Measurements from ENCODE around the gene ABHD5.

ABHD5 gene

DNA sequence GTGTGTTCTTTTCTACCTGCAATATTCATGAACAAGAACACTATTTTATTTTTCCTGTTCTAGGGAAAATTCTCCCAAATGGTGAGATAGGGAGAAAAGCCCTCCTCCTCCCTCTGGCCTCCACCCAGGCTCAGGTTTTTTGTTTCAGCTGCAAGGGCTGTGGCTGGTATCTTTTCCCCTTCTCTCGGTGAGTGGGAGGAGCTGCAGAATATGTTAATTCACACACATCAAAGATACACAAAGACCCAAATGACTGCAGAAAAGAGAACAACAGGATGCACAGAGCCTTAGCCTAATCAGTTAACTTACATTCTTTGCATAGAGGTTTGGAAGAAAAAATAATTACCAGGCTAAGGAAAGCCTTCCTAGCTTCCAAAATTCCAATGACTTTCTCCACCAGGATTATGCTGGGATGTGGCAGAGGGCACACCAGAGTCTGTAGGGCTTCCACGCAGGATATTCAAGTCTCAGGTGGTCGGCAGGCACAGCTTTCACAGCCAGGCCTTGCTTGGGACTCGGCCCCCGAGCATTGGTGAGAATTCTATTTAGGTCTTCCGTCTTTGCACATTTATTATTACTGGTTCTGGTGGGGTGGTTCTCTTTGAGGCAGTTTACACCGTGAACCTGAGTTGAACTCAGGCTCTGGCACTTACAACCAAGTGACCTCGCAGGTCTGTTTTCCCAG, 64.9 kb downstream of the ABHD5 start:
- DNase-seq (ENCODE audit: low read depth in 2 of 2): no peak

DNA sequence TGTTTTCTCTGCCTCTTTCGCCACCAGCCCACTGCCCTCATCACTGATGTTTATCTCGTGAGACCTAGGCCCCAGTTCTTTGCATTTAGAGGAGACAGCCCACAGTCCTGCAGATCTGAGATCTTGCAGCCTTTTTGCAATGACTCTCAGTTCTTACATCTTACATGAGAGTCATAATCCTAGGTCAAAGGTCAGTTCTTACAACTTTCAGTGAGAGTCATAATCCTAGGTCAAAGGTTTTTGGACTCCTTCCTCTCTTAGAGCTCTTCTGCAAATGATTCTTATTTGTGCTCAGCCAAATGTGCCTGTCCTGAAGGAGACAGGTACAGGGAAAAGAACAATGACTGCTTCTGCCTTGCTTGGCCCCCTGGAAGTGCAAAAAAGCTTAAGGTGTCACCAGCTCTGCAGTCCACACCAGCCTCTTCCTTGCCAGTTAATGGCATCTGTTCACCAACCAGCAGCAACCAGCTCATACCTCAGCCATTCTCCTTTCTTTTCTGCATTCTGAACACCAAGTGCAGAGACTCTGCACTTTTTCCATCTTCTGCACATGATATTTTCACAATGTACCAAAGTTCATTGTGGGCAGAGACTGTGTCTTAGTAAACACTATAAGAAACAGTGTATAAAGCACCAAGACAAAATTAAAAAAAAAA, 67.1 kb downstream of the ABHD5 start:
- DNase-seq (ENCODE audit: low read depth in 2 of 2): no peak

DNA sequence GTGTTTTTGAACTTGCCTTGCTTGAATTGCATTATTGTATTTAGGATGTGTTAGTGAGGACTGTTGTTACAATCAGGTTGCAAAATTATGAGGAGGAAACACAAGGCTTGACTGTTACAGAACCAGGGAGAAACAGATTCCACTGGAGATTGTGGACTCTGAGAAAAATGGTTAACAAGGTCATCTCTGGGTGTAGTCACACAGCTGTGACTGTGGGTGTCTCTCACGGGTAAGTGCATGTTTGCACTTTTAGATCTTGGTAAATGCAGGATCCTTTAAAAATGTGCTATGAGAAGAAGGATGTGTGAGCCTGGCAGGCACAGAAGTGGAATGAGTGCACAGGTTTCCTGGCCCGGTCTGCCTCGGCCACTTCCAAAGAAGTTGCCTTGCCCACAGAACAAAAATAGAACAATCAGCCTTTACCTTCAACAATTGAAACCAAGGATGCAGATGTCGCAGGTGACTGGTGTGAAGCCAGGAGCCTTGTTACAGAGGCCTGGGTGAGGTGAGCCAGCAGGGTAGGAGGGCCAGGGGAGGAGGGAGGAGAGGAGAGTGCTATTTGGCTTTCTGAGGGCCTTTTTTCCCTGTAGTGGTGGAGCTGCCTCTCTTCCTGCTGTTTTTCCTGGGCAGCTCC, 68.0 kb downstream of the ABHD5 start:
- DNase-seq (ENCODE audit: low read depth in 2 of 2): no peak

DNA sequence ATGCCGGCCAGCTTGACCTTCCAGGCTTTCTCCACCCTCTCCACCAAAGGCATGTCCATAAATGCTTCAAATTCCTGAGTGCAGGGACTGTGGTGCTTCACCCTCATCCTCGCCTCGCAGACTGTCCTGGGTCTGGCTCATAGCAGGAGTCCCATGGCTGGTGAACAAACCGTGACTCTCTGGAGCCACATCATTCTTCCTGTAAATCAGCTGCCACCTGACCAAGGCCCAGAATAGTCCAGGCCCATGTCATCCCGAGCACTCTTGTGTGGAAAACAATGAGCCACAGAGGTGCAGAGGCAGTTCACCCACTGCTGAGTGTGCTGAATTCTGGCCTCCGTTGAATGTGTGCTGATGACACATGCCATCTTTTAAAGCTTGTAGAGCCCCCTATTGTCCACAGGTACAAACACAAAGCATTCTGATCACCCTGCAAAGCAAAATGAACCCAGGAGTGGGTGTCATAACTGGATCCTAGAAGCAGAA, 68.6 kb downstream of the ABHD5 start:
- no peak for DNase-seq (ENCODE audit: low read depth in 2 of 2)

DNA sequence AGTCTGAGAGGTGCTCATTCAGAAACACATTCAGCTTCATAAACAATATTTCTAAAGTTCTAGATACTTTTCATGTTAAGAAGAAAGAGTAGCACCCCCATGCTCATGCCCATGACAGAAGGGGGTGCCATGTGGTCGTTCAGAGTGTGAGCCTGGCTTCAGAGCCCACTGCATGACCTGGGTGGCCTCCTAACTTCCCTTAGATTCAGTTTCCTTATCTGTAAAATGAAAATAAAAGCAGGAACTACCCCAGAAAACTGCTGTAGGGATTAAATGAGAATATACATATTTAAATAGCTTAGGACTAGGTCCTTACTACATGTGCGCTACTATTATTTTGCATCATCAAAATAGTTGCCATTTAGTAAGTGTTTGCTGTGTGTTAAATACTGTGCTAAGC, 69.2 kb downstream of the ABHD5 start:
- DNase-seq (ENCODE audit: low read depth in 2 of 2): no peak

DNA sequence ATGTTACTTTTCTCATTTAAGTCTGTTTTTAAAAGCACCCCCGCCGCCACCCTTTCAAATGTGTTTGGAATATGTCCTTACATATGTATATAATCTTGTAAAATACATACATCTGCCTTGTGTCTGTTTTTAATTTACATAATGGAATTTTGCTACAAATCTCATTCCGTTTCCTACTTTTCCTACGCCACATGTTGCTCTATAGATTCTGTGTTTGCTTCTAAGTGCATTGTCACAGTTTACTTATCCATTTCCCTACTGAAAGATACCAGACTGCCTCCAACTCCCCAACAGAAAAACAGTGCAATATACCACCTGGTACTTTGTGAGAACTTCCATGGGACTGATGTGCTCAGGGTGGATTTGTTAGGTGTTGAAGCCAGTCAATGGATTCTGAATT, 70.2 kb downstream of the ABHD5 start:
- no peak for DNase-seq (ENCODE audit: low read depth in 2 of 2)

DNA sequence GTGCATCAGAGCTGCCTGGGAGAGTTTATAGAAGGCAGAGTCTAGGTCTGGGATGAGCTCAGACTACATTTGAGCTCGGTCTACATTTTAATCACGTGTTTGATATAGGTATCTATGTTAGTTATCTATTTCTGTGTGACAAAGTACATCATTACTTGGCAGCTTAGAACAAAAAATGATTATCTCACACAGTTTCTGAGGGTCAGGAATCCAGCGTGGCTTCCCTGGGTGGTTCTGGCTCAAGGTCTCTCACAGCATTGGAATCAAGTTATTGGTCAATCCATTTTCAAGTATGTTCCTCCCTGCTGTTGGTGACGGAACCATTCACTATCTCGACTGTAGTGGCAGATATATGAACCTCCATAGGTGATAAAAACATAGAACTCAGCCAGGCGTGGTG, 71.7 kb downstream of the ABHD5 start:
- no peak for DNase-seq (ENCODE audit: low read depth in 2 of 2)

DNA sequence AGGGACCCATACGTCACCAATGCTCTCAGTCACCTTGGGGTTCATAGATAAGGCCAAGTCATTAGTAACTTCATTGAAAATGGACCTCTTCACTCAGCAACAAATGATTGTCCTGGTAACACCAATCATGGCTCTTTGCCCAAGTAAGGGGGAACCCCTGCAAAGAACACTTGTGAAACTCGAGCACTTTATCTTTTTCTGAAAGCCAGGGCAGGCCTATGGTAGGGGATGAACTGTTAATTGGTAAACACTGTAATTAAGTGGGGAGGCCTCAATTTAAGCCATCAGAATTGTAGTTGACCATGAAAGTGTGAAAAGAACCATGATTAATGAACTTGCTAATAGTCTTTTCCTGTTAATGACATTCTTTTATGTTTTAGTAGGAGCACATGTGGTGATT, 73.3 kb downstream of the ABHD5 start:
- DNase-seq (ENCODE audit: low read depth in 2 of 2): no peak

DNA sequence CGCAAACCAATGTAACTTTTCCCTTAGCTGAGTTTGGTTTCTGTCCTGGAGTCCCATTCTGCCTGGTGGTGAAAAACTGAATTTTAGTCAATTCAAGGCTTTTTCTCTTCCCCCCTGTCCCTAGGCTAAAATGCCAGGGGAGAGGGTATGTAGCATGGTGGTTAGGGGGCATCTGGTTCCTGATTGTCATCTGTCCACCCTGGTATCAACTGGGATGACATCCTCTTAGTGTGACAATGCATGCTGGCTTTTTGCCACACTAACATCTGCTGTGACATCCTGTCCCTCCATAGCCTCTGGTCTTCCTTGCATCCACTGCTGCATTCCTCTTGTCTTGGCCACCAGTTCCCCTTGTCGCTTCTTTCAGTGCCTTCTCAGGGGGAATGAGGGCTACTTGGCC, 73.7 kb downstream of the ABHD5 start:
- DNase-seq (ENCODE audit: low read depth in 2 of 2): no peak

DNA sequence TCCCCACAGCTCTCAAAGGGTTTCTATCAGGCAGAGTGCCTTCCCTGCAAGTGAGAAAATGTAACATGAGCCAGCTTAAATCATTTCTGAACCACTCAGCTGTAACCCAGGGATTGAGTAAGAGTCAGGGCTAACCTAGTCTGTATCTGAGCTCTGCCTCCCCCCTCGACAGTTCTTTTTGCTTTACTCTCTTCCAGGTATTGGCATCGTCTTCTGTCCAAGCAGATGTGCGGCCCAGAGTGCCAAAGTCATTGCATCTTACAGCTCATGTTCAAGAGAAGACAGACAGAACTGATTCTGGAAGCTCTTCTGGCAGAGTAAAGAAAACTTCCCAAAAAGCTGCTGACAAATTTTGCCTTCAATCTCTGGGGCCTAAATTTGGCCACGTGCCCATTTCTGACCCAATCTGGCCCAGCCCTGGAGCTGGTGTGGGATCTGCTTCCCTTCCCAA, 74.8 kb downstream of the ABHD5 start:
- DNase-seq (ENCODE audit: low read depth in 2 of 2): no peak

DNA sequence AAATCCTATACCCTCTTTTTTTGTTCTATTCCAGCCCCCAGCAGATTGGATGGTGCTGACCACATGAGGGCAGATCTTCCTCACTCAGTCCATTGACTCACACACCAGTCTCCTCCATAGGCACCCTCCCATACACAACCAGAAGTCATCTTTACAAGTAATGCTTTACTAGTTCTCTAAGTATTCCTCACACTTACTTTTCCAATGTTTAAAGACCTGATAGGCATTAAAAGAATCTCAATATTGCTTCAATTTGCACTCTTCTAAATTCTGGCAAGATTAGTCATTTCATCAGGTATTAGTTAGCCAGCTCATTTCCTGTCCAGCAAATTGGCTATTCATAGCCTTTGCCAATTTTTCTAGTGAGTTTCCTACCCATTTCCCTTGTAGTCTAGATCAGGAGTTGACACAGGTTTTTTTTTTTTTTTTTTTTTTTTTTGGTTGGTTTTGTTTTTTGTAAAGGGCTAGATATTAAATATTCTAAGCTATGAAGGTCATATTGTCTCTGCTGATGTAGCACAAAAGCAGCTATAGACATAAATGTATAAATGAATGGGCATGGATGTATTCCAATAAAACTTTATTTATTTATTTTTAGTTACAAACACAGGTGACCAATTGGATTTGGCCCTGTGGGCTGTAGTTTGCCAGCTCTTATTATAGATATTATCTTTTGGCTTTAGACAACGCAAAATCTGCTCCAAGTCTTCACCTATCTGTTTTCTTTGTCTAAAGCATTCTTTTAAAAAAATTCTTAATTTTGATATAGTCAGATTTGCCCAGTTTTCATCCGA, 76.1 kb downstream of the ABHD5 start:
- no peak for DNase-seq (ENCODE audit: low read depth in 2 of 2)

DNA sequence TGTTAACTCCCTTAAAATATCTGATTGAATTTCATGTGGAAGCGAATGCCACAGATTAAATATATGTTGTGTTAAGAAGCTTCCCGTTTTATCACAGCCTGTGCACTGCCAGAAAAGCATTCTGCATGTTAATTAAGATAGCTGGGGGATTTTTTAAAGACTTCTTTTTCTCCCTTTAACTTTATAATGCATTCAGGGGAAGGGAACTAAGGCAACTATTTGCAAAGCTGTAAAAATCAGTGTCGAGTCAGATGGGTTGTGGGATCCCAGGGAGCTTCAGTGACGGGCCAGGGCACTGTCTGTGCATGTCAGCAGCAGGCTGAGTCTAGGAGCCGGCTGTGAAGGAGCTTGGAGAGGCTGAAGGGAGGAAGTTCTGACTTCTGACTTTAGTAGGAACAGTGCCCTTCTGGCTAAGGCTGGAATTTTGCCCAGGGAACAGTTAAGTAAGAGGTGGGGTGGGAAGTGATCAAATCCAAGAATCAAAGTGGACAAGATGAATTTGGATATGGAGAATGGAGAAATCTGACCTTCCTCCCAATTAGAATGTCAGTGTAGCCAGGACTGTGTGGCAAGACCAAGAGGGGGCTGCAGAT, 77.7 kb downstream of the ABHD5 start:
- DNase-seq (ENCODE audit: low read depth in 2 of 2): no peak

DNA sequence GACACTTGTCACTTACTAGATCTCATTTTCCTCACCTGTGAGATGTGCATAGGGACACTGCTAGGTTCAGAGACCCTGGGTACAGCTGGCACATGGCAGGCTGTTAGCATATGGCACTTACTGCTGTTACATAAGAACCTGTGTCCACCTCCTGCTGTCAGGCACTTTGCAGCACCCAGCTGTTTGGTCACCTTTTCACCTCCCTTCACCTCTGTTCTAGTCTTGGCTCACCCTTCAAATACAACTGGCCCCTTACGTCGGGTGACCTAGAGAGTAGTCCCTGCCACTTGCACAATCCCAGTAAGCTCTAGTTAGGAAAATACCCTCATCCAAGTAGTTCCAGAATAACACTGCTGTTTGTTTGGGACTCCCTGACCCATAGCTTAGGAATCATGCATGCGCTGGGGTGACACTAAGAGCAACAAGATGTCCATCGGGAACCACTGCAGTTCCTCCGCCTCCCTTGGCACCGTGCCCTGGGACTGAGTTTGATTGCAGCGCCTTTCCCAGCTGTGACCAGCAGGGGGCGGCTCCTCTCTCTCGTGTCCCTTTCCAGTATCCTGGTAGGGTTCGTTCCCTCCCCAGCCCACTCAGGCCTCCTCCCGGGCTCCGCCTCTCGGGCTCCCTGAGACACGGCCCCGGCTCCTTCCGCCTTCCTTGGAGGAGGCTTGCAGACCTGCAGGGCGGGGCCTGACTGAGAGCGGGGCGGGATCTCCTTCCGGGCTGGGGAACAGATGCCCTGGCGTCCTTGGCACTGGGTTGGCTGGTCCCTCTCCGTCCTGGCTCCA, 78.6 kb downstream of the ABHD5 start:
- DNase-seq (ENCODE audit: low read depth in 2 of 2): peak; percentile 46 to 63

DNA sequence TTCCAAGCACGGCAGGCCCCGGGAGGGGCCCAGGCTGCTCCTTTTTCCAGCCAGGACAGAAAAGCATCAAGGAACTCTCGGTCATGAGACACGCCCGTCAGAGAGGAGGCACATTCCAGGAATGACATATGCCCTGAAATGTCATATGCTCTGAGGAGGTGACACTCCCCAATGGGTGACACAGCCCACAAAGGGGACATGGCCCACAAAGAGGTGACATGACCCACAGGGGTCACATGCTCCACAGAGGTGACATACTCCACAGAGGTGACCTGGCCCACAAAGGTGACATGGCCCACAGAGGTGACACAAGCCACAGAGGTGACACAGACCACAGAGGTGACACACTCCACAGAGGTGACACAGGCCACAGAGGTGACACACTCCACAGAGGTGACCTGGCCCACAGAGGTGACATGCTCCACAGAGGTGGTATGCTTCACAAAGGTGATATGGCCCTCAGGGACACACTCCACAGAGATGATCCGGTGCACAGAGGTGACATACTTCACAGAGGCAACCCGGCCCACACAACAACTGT, 79.2 kb downstream of the ABHD5 start:
- DNase-seq (ENCODE audit: low read depth in 2 of 2): no peak

DNA sequence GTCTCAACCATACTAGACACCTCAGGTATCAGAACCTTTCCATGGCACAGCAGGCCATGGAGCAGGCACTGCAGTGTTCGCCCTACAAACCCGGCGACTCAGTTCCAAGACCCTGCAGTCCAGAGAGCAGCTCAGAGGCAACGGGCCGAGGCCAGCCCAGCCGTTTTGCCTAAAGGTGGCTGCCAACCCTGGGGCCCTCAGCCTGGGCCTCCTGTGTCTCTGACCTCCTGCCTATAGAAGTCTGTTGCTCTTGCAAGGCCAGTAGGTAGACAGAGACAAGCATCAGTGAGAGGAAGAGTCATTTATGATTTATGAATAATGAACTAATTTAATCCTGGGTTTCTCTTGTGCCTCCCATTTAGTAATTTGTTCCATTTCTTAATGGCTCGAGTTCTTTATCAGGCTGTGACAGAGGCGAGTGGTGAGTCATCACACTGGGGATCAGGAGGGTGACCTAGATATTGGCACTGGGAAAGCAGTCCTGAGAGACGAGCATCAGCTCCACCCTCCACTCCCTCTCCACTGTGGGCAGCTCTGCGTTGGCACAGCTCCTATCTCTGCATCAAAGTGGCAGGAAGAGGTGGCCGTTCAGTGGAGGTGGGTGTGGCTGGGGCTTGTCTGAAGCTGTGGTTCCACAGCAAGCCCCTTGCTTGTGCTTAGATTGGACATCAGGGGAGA, 79.8 kb downstream of the ABHD5 start:
- no peak for DNase-seq (ENCODE audit: low read depth in 2 of 2)

DNA sequence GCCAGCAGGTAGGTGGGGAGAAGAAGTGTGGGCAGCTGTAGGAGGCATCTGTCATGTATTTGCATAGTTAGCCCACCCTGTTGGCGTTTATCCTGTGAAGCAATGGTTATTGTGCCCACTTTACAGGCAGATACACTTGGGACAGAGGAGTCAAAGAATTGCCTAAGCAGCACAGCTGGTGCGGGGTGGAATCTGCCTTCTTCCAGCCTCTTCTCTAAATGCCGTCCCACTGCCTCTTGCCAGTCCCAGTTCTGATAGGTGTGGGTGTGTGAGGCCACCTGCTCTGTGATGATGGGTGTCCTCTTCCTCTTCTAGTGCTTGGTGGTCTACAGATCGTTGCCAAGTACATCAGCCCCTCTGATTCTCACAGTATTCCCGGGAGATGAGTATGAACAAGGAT, 80.9 kb downstream of the ABHD5 start:
- no peak for DNase-seq (ENCODE audit: low read depth in 2 of 2)

DNA sequence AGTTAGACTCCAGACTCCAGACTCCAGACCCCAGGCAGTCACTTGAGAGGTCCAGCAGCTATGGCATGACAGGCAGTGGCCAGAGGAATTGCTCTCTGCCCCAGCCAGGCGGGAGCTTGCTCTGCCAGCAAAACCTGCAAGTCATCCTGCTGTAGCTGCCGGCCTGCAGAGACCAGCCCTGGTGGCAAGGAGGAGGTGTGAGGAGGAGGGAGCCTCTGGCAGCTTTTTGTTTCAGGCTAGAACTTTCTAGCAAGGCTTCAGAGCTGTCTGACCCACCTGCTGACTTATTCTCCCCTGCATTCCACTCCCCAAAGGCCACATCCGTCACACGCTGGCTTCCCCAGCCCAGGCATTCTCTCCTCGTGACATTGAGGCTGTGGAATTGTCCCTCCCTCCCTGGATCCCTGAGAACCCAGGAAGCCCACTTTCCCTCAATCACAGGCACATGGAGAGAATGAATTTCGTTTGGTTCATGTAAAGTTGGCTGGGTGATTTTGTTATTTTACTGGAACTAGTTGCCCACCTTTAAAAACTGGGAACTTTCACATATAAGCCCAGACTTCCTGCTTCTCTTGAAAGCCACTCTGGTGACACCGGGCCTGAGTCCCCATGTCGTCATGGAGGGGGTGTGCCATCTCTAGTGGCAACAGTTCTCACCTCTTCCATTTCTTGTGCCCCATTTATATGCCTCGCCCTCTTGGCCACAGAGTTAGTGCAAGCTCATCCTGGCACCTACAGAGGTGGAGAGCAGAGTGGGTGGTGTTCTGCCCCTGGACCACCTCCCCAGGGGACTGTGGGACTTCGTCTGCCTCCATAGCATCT, 82.7 kb downstream of the ABHD5 start:
- DNase-seq (ENCODE audit: low read depth in 2 of 2): no peak

DNA sequence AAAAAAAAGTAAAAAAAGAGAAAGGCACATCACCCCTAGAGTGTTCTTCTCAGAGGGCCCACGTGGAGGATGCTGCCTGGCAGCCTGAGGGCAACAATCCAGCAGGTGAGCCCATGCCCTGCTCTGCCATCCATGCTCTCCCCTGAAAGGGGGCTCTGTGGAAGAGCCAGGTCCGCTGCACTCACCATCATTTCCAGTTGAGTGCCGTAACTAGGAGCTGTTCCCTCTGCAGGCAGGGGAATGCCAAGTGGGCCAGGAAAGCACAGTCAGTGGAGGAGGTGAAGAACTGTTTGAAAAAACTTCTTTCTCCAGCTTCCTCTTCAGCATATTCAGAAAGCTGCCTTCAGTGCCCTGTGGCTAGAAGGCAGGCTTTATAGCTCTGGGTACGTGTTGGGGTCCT, 84.1 kb downstream of the ABHD5 start:
- DNase-seq (ENCODE audit: low read depth in 2 of 2): no peak

DNA sequence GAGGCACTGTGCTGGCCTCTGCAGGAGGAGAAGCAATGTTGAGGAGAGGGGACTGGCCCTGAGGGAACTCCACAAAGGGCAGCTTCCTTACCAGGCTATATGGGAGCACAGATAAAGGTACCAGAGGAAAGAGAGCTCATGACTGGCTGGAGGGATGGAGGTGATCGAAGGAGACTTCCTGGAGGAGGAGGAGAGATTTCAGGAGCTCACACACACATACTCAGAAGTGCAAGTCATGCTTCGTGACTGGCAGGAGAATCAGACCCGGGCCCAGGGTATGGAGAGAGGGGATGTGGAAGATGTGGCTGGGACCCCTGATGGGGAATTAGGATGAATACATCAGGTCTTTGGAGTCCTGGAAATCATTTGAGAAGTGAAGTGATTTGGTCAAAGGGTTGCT, 85.4 kb downstream of the ABHD5 start:
- DNase-seq (ENCODE audit: low read depth in 2 of 2): no peak
